Thymus (tissue), 11 donors: ENCODE measurements around the gene HIRA. TPM values are rescaled to one million over a fixed set of nuclear protein-coding genes. Genes with fewer than 3 reads are reported as not detected.

Experiments
- DNase-seq, 9 donors: peaks; one replicate each; pipeline ENCODE4 v3.0.0-alpha.2; 2013; ENCODE audit warnings: low spot score in 9 of 9, low read depth in 6 of 9, missing footprints in 1 of 9
- H3K27ac ChIP-seq, 2 donors: one replicate each; pipeline ENCODE4 v1.5.1; 2013; ENCODE audit warnings: control low read depth in 1 of 2, low read depth in 1 of 2, low read length in 1 of 2, mild to moderate bottlenecking in 1 of 2, moderate library complexity in 1 of 2
- H3K27me3 ChIP-seq, 2 donors: one replicate each; pipeline ENCODE4 v1.5.1; 2013; ENCODE audit warnings: low read length in 1 of 2; ENCODE audit not compliant: control insufficient read depth in 2 of 2, insufficient read depth in 1 of 2
- H3K36me3 ChIP-seq, 2 donors: one replicate each; pipeline ENCODE4 v1.5.1; 2013; ENCODE audit warnings: low read length in 1 of 2, mild to moderate bottlenecking in 1 of 2, moderate library complexity in 1 of 2; ENCODE audit not compliant: control insufficient read depth in 2 of 2, insufficient read depth in 2 of 2
- H3K4me1 ChIP-seq, 2 donors: one replicate each; pipeline ENCODE4 v1.5.1; 2013; ENCODE audit warnings: low read length in 2 of 2; ENCODE audit not compliant: control insufficient read depth in 2 of 2, insufficient read depth in 2 of 2
- H3K4me3 ChIP-seq, 2 donors: one replicate each; pipeline ENCODE4 v1.5.1; 2013; ENCODE audit warnings: low read length in 2 of 2, control low read depth in 1 of 2, mild to moderate bottlenecking in 1 of 2
- H3K9me3 ChIP-seq, 2 donors: one replicate each; pipeline ENCODE4 v1.5.1; 2013; ENCODE audit warnings: low read length in 1 of 2, mild to moderate bottlenecking in 1 of 2; ENCODE audit not compliant: control insufficient read depth in 2 of 2, insufficient read depth in 1 of 2
- WGBS: extraction: QIAGEN DNeasy Blood & Tissue Kit; methylation state at CpG from one replicate; pipeline ENCODE4 v1.1.7; 2013; 5-methylcytosine and 5-hydroxymethylcytosine counted together
- polyA plus RNA-seq: library from polyadenylated mRNA; stranded (reverse); fragments of 200-250 nt; gene quantifications from one replicate; pipeline ENCODE4 v1.2.3, GENCODE V29; 2013
- total RNA-seq: library from RNA; stranded (reverse); fragments of 120-200 nt; gene quantifications from one replicate; pipeline ENCODE4 v1.2.4, GENCODE V29; 2013
- donor health status: healthy.

HIRA gene
- total and polyA plus RNA-seq, 2 donors = 15.4 to 15.9 TPM

DNA sequence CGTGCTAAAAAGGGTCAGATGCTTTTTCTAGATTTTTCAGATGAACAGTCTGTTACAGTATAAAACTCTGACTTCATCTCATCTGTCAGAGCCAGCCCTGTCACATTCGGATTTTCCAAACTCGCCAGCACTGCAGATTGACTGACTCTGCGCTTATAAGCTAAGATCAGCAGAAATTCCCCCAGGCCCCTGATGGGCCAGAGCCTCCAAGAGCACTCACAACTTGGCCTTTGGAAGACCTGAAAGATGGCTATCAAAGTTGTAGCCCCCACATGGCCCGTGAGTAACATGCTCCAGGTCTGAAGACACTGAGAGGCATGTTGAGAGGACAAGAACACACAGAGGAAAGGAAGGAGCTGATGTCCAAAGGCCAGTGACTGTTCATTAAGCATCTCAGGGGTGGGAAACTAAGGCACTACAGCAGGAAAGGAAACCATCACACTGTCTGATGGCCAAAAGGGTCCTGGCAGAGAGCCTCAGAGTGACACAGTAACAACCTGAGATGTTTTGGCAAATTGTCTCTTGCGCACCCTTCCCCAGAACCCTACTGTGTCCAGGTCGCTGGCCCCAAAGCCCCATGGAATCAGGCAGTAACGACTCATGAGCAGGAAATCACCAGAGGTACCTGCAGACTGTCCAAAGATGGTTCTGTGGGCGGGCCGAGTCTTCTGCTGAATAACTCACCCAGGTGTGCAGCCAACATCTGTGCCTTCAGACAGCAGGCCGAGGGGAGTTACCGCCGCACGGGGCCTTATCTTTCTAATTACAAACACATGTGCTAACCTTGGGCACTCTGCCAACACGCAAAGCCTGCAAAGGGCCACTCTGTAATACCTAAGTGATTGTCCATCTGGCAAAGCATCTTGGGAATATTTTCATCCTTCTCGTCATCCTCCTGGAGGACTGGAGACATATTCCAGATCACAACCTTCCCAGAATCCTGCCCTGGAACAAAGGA lies 23.6 kb downstream of the HIRA start:
- Histone ChIP-seq H3K36me3 (peaks cover 49 to 78% of the 10 kb centered on the region in 2 donors), H3K9me3 (no peaks in the 10 kb centered on the region), H3K4me3 (no peak overlapping the region), H3K27ac (no peak overlapping the region), H3K27me3 (no peaks in the 10 kb centered on the region), H3K4me1 (peaks cover 0 to 9% of the 10 kb centered on the region in 2 donors)
- 96% methylated on average over 16 of the region's 16 CpGs for WGBS
- no peak for DNase-seq

DNA sequence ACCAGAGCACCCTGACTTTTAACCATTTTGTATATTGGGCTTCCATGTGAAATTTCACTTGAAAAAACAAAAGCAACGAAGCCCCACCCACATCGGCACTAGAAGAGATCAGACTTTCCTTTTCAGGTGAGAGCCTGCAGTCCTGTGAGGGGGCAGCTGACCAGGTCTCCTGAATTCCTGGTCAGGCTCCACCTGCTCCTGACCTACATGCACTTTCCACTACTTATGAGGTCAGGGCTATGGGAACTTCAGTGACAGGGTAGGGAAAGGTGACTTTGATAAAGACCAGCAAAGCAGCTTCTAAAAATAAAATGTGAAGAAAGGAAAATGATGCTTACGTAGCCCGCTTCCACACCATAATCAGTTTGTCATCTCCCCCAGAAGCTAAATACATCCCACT lies 24.7 kb downstream of the HIRA start:
- WGBS = 98% methylated on average over 4 of the region's 4 CpGs
- Histone ChIP-seq H3K27ac (no peak overlapping the region), H3K36me3 (peaks cover 51 to 85% of the 10 kb centered on the region in 2 donors), H3K9me3 (no peaks in the 10 kb centered on the region), H3K4me1 (peaks cover 0 to 2% of the 10 kb centered on the region in 2 donors), H3K4me3 (no peak overlapping the region), H3K27me3 (no peaks in the 10 kb centered on the region)
- no peak for DNase-seq

DNA sequence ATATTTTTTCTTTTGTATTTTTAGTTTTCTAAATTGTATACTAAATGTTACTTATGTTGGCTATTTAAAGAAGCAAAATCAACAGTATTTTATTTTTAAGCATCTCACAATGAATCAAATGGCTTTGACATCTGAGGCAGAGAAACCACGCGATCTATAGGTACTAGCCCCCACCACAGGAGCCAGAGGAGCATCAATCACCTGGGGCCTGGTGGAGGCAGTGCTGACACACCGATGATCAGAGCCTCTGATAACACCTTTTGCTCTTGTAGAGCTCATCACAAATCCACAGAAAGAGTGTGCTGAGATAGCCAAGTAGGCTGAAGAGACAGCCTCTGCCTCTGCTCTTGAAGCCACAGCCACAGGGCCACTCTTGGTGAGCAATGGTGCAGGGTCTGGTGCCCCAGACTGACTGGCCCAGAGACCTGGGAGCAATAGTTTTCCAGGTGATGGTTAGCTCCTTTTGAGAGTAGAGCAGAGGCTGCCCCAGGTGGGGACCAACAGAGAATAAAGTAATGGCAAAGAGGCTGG lies 25.2 kb downstream of the HIRA start:
- no peaks in the 10 kb centered on the region for H3K9me3 ChIP-seq
- H3K36me3 ChIP-seq = peaks cover 56 to 86% of the 10 kb centered on the region in 2 donors
- 88% methylated on average over 3 of the region's 3 CpGs for WGBS
- H3K4me1 ChIP-seq = peaks cover 0 to 2% of the 10 kb centered on the region in 2 donors
- no peak overlapping the region for H3K27ac ChIP-seq
- H3K4me3 ChIP-seq = no peak overlapping the region
- peak in 3 of 9 donors; percentile 36 to 59 (median 43) for DNase-seq
- no peaks in the 10 kb centered on the region for H3K27me3 ChIP-seq

DNA sequence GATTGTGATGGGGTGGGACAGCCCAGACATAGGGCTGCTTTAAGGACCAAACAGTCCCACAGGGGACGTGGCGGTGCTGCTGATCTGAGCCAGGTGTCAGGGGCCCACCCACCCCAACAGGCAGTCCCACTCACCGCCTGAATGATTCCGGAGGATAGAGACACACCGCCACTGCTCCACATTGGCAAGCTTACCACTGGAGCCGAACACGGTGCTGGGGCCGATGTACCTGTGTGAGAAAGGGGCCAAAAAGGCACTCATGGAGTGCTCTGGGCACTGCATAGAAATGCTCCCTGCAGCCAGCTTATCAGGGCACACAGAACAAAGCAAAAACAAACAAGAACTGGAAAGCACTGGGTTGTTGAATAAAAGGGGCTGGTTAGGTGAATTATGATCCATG lies 25.9 kb downstream of the HIRA start:
- H3K27me3 ChIP-seq = no peaks in the 10 kb centered on the region
- H3K27ac ChIP-seq = no peak overlapping the region
- no peaks in the 10 kb centered on the region for H3K9me3 ChIP-seq
- no peak overlapping the region for H3K4me3 ChIP-seq
- 98% methylated on average over 8 of the region's 8 CpGs for WGBS
- DNase-seq = no peak
- peaks cover 63 to 85% of the 10 kb centered on the region in 2 donors for H3K36me3 ChIP-seq
- no peaks in the 10 kb centered on the region for H3K4me1 ChIP-seq

DNA sequence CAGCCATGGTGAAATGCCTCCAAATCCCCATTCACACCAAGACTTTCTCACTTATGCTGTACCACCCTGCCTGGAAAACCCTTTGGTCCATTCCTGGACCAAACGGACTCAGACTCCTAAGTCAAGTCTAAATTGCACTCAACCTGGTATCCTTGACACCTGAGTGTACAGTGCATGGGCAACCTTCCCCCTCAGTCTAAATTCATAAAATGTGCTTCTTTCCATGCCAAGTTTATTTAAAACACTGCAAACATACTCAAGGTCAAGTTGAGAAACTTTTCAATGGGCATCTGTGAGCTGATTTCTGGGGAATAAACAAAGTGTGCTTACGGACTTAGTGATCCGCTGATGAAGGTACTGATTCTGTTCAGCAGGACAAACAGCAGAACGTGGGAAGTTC lies 26.4 kb downstream of the HIRA start:
- Histone ChIP-seq H3K27ac (no peak overlapping the region), H3K27me3 (no peaks in the 10 kb centered on the region), H3K4me1 (no peaks in the 10 kb centered on the region), H3K9me3 (no peaks in the 10 kb centered on the region), H3K36me3 (peaks cover 64 to 82% of the 10 kb centered on the region in 2 donors), H3K4me3 (no peak overlapping the region)
- 96% methylated on average over 4 of the region's 4 CpGs for WGBS
- no peak for DNase-seq

DNA sequence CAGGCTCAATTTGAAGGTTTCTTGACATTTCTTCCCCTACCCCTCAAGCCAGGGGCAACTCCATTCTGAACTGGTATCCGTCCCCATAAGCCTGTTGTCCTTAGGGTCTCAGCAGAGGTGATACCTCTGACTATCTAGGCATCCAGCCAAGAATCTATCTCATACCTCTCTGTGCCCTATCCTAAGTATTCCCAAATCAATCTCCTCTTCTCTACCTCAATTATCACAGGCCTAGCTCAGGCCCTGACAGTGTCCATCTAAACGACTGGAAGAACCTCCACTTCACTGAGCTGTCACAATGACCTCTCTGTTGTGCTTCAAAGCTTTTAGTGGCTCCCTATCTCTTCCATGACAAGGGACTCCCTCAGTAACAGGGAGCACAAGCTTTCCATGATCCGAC lies 26.9 kb downstream of the HIRA start:
- Histone ChIP-seq H3K4me3 (no peak overlapping the region), H3K4me1 (no peaks in the 10 kb centered on the region), H3K27me3 (no peaks in the 10 kb centered on the region), H3K9me3 (no peaks in the 10 kb centered on the region), H3K27ac (no peak overlapping the region), H3K36me3 (peaks cover 60 to 81% of the 10 kb centered on the region in 2 donors)
- 97% methylated on average over 3 of the region's 3 CpGs for WGBS
- no peak for DNase-seq

DNA sequence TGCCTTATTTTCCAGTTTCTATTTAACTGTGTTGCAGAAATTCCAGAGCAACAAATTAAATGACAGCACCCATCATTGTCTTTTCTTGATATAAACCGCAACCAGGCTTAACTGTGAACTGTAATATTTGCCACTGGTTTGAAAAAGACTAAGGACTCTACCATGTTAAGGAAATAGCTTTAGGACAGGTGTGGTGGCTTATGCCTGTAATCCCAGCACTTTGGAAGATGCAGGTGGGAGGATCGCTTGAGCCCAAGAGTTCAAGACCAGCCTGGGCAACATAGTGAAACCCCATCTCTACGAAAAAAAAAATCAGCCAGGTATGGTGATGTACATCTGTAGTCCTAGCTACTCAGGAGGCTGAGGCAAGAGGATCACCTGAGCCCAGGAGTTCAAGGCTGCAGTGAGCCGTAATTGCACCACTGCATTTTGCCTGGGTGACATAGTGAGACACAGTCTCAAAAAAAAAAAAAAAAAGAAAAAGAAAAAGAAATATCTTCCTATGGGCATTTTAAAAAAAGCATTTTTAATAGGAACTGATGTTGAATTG lies 28.8 kb downstream of the HIRA start:
- 98% methylated on average over 4 of the region's 4 CpGs for WGBS
- Histone ChIP-seq H3K27me3 (no peaks in the 10 kb centered on the region), H3K4me3 (no peak overlapping the region), H3K9me3 (no peaks in the 10 kb centered on the region), H3K36me3 (peaks cover 59 to 80% of the 10 kb centered on the region in 2 donors), H3K27ac (no peak overlapping the region), H3K4me1 (no peaks in the 10 kb centered on the region)
- no peak for DNase-seq

DNA sequence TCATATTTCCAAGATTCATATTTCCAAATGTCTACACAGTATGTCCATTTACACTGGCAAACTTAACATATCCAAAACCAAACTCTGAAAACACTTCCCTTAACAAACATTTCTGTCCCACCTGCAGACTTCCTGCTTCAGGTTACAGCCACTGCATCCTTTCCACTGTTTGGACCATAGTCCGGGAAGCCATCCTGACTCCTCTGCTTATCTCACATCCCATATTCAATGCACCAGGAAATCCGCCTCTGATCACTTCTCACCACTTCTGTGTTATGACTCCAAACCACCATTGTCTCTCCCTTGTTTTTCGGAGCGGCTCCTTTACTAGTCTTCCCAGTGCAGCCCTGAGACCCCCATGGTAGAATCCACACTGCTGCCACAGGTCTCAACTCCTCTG lies 30.1 kb downstream of the HIRA start:
- 99% methylated on average over 4 of the region's 4 CpGs for WGBS
- peaks cover 63 to 80% of the 10 kb centered on the region in 2 donors for H3K36me3 ChIP-seq

DNA sequence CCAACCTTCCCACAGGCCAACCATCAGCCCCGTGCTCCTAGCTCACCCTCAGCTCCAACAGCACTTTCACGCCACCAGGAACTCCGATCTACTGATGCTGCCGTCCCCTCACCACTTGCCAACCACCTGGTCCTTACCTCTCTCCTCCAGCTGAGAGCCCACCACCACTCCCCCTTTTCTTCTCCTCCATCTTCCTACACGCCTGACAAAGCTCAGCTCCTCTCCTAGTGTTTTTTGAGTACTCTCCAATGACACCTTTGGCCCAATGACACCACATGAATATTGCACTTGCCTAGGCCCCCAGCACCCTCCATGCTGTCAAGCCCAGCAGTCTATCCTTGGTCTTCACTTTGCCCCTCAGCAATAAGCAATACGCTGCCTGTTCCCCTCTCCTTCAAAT lies 30.7 kb downstream of the HIRA start:
- Histone ChIP-seq H3K27me3 (no peaks in the 10 kb centered on the region), H3K27ac (no peak overlapping the region), H3K36me3 (peaks cover 65 to 81% of the 10 kb centered on the region in 2 donors), H3K9me3 (no peaks in the 10 kb centered on the region), H3K4me1 (no peaks in the 10 kb centered on the region), H3K4me3 (no peak overlapping the region)
- DNase-seq = no peak
- 98% methylated on average over 6 of the region's 6 CpGs for WGBS

More for the DNA sequence above, 30.1 kb downstream of the HIRA start:
- Histone ChIP-seq H3K27me3 (no peaks in the 10 kb centered on the region), H3K4me1 (no peaks in the 10 kb centered on the region), H3K4me3 (no peak overlapping the region), H3K27ac (no peak overlapping the region), H3K9me3 (no peaks in the 10 kb centered on the region)
- no peak for DNase-seq
